HCT116 (cell line): ENCODE data around the gene ITGA1. TPM values are rescaled to one million over a fixed set of nuclear protein-coding genes. Genes with fewer than 3 reads are reported as not detected.

ENCODE experiments used
- ATAC-seq: fragments of 200-7000 bp; cut with Tn5 transposase; 2 replicates; pipeline ENCODE4 v1.9.1; 2020; ENCODE audit warnings: mild to moderate bottlenecking, moderate library complexity
- BruUV-seq: library from RNA; stranded (reverse); fragments of 400-500 nt; replicated peaks from 2 replicates; lab custom pipeline; 2021; lab: Mats Ljungman, UMichigan
- CTCF ChIA-PET: fragments of 300-600 bp; sonication (Branson Sonifier 250); formaldehyde crosslinking; loops from one replicate; lab custom pipeline; 2021; ENCODE audit warnings: antibody characterized with exemption; lab: Charles Lee
- POLR2A ChIA-PET: fragments of 300-600, 350-600 bp; sonication (Branson Sonifier 250); formaldehyde crosslinking; loops from one replicate; lab custom pipeline; 2021; ENCODE audit warnings: antibody characterized with exemption; lab: Charles Lee
- RAD21 ChIA-PET, 2 experiments: fragments of 300-600 bp; sonication (Branson Sonifier 250); formaldehyde crosslinking; loops; one replicate each; lab custom pipeline; 2023; ENCODE audit warnings: low total read pairs in 2 of 2; ENCODE audit not compliant: uncharacterized antibody in 2 of 2, unreplicated experiment in 2 of 2, low non-redundant PET in 1 of 2; lab: Charles Lee
- DNase-seq: peaks from one replicate; pipeline ENCODE4 v3.0.0-alpha.2; 2010; ENCODE audit warnings: low read depth, low spot score
- H2AFZ ChIP-seq: fragments of 200-600 bp; shearing (Covaris generic), sonication (generic); 2 replicates; pipeline ENCODE4 v1.6.1; 2017; ENCODE audit warnings: low read depth, mixed run types, mixed read lengths, antibody characterized with exemption, low read length; ENCODE audit not compliant: poor library complexity, severe bottlenecking
- H3K27ac ChIP-seq: 2 replicates; pipeline ENCODE4 v1.5.1; 2012; ENCODE audit warnings: low read depth, low read length
- H3K27me3 ChIP-seq: fragments of 200-600 bp; sonication (generic); 2 replicates; pipeline ENCODE4 v1.6.1; 2016; ENCODE audit warnings: mixed run types, low read length, mixed read lengths; ENCODE audit not compliant: insufficient read depth
- H3K36me3 ChIP-seq, 2 experiments: fragments of 200-500 bp in 1 of 2; fragments of 200-600 bp in 1 of 2; sonication (Bioruptor generic) in 1 of 2; sonication (generic) in 1 of 2; 2 replicates each; pipeline versions ENCODE4 v1.5.1 to v1.6.1; 2014 to 2016; ENCODE audit warnings: low read length in 2 of 2, inconsistent platforms in 1 of 2, mixed read lengths in 1 of 2, mixed run types in 1 of 2; ENCODE audit not compliant: insufficient read depth in 2 of 2, control insufficient read depth in 1 of 2
- H3K4me1 ChIP-seq, 2 experiments: fragments of 200-600 bp in 1 of 2; sonication (generic) in 1 of 2; 2 replicates each; pipeline versions ENCODE4 v1.5.1 to v1.6.1; 2012 to 2017; ENCODE audit warnings: low read length in 2 of 2, inconsistent platforms in 1 of 2, mild to moderate bottlenecking in 1 of 2, mixed read lengths in 1 of 2, mixed run types in 1 of 2, moderate library complexity in 1 of 2; ENCODE audit not compliant: insufficient read depth in 2 of 2, control insufficient read depth in 1 of 2
- H3K4me2 ChIP-seq: fragments of 200-600 bp; sonication (generic); 2 replicates; pipeline ENCODE4 v1.6.1; 2017; ENCODE audit warnings: mixed run types, low read length, mixed read lengths
- H3K4me3 ChIP-seq, 2 experiments: fragments of 200-600 bp in 1 of 2; sonication (generic) in 1 of 2; replicated peaks in 1 of 2; 2 replicates each; pipeline ENCODE4 v1.5.1; 2011 to 2016; ENCODE audit warnings: low read length in 2 of 2, control low read depth in 1 of 2, low read depth in 1 of 2, mild to moderate bottlenecking in 1 of 2, mixed read lengths in 1 of 2, mixed run types in 1 of 2
- H3K79me2 ChIP-seq: fragments of 200-600 bp; sonication (generic); 2 replicates; pipeline ENCODE4 v1.6.1; 2017; ENCODE audit warnings: mild to moderate bottlenecking, mixed run types, low read length, moderate library complexity, mixed read lengths; ENCODE audit not compliant: insufficient read depth
- H3K9ac ChIP-seq: fragments of 200-600 bp; sonication (generic); 2 replicates; pipeline ENCODE4 v1.6.1; 2016; ENCODE audit warnings: low read length, mixed read lengths
- H3K9me2 ChIP-seq: fragments of 200-600 bp; sonication (generic), shearing (Covaris generic); 2 replicates; pipeline ENCODE4 v1.6.1; 2017; ENCODE audit warnings: mixed run types, mild to moderate bottlenecking, moderate library complexity; ENCODE audit not compliant: insufficient read depth
- H3K9me3 ChIP-seq, 2 experiments: fragments of 200-500 bp in 1 of 2; fragments of 200-600 bp in 1 of 2; sonication (Bioruptor generic) in 1 of 2; sonication (generic) in 1 of 2; 2 replicates each; pipeline ENCODE4 v1.6.1; 2014 to 2017; ENCODE audit warnings: low read length in 2 of 2, mixed read lengths in 2 of 2, inconsistent platforms in 1 of 2, low read depth in 1 of 2, mild to moderate bottlenecking in 1 of 2, mixed run types in 1 of 2, moderate library complexity in 1 of 2; ENCODE audit not compliant: control insufficient read depth in 1 of 2, insufficient read depth in 1 of 2
- H4K20me1 ChIP-seq: fragments of 200-600 bp; sonication (generic), shearing (Covaris generic); 2 replicates; pipeline ENCODE4 v1.6.1; 2017; ENCODE audit warnings: mixed run types, mild to moderate bottlenecking, moderate library complexity; ENCODE audit not compliant: insufficient read depth
- CEBPB ChIP-seq: IDR thresholded peaks from 2 replicates; pipeline ENCODE4 v1.6.1; 2012; ENCODE audit warnings: low read depth
- FOSL1 ChIP-seq: IDR thresholded peaks from 2 replicates; pipeline ENCODE4 v1.6.1; 2012; ENCODE audit warnings: low read depth
- JUND ChIP-seq: IDR thresholded peaks from 2 replicates; pipeline ENCODE4 v1.6.1; 2012
- SP1 ChIP-seq: IDR thresholded peaks from 2 replicates; pipeline ENCODE4 v1.6.1; 2012; ENCODE audit warnings: low read depth
- ZFX ChIP-seq: fragments of 450-650 bp; IDR thresholded peaks from 2 replicates; pipeline ENCODE4 v1.6.1; 2017
- ZNF274 ChIP-seq: fragments of 200-500 bp; sonication (Bioruptor generic); IDR thresholded peaks from 2 replicates; pipeline ENCODE4 v1.6.1; 2014; ENCODE audit warnings: mild to moderate bottlenecking, low read depth, low read length, inconsistent platforms
- intact Hi-C: fragments of 100-400 bp; cut with micrococcal nuclease; formaldehyde crosslinking; loops from 2 replicates; pipeline ENCODE4 v1.10.0; 2022
- total RNA-seq: library from RNA; stranded (reverse); gene quantifications from one replicate; pipeline ENCODE4 v1.2.1, GENCODE V29; 2021; ENCODE audit not compliant: unreplicated experiment
- TF ChIP-seq, protein P1 (sequence below): IDR thresholded peaks from 2 replicates; pipeline ENCODE4 v1.6.1; 2012
- TF ChIP-seq, protein P2 (sequence below): IDR thresholded peaks from 2 replicates; pipeline ENCODE4 v1.6.1; 2011; ENCODE audit warnings: mild to moderate bottlenecking, low read length, moderate library complexity; ENCODE audit not compliant: insufficient replicate concordance; ENCODE audit errors: extremely low read depth

Gene ITGA1
- total RNA-seq, 1 experiment from 2014 or later: 1.8 TPM

DNA sequence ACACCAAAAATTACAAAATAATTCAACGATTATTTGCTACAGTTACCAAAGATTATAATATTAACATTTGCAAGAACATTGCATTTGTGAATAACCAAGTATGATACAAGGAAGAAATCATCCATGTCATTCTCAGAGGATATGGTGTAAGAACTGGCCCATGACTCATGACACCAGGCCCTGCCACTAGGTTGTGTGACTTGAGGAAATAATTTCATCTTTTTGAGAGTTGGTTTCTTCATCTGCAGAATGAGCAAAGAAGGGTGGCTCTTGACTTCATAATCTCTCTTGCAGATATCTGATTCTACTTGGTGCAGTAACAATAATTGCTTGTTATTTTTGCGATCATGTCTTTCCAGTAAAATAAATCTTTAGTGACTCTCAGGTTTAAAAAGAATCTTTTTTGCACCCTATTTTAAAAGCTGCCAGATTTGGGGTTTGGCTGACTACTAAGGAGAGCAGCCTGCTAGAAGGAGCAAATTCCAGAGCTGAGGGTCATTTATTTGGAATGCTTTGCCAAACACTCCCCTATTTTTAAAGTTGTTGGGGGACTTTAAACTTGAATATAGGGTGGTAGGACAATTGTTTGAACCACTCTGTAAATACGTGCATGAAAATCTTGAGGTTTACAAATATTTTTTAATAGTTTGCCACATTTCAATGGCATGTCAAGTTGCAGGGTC is 23.5 kb downstream of the ITGA1 start:
- CTCF ChIA-PET: no interaction called here
- intact Hi-C loops: no loop called here
- Histone ChIP-seq H3K27ac (no peak overlapping the region), H3K4me2 (no peak overlapping the region), H3K9ac (no peak overlapping the region), H3K27me3 (no peaks in the 10 kb centered on the region), H3K9me3 (no peaks in the 10 kb centered on the region), H2AFZ (no peak overlapping the region), H3K9me2 (no peaks in the 10 kb centered on the region), H3K4me3 (no peak overlapping the region), H3K36me3 (no peaks in the 10 kb centered on the region), H4K20me1 (0 out of 2 replicates have a peak, but pooled peaks cover 2% of the 10 kb centered on the region), H3K79me2 (no peaks in the 10 kb centered on the region), H3K4me1 (peaks cover 0 to 16% of the 10 kb centered on the region in 2 experiments; a peak in 1 of 4 replicates)
- POLR2A ChIA-PET: interaction anchor here (1.0 to 1.1 kb wide), 2 partner anchors 11 to 14 kb away, joined by 3 to 4 read pairs; no protein-coding TSS in a partner anchor
- RAD21 ChIA-PET: no interaction called here
- ATAC-seq: no peak
- DNase-seq: no peak
- TF ChIP-seq ZNF274 (no peak), JUND (peak; percentile 32), FOSL1 (peak; percentile 38; the same call in 1 of the 2 replicates), CEBPB (peak; percentile 61; the same call in 1 of the 2 replicates)
- TF ChIP-seq, protein P1, sequence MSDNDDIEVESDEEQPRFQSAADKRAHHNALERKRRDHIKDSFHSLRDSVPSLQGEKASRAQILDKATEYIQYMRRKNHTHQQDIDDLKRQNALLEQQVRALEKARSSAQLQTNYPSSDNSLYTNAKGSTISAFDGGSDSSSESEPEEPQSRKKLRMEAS: no peak
- no TSS peak for BruUV-seq

DNA sequence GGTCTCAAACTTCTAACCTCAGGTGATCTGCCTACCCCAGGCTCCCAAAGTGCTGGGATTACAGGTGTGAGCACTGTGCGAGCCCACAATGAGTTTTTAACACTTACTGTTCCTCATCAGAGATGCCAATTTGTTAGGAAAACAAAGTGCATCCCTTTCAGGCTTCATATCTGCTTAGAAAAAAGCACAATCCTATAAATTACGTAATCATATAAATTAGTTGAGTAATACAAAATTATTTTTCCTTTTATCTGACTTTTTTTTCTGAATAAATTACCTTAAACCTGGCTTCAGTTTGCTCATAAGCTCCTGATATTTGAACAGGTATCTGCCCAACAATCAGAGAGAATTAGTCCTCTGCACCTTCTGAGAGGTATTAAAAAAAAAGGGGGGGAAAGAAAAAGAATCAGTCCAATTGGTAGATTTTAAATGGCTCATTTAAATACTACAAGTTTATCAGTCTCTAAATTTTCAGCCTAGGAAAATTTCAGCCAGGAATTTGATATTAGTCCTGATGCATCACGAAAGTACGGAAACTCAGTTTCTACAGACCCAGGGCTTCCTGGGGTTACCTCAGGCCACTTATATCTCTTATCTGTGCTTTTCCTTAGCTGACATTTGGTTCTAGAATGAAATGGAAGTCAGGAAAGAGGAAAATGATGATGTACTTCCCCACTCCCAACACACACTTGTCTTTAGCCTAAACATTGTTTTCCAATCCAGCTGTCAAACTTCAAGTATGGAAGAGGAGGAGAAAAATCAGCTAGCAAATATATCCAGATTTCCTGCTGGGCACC is 26.8 kb downstream of the ITGA1 start:
- H3K27me3 ChIP-seq: no peaks in the 10 kb centered on the region
- H3K9me3 ChIP-seq: no peaks in the 10 kb centered on the region
- H3K9me2 ChIP-seq: no peaks in the 10 kb centered on the region
- H3K9ac ChIP-seq: no peak overlapping the region
- no peak overlapping the region for H2AFZ ChIP-seq
- intact Hi-C loops: no loop called here
- ChIA-PET POLR2A (no interaction called here), CTCF (interaction anchor here (1.2 kb wide), 1 partner anchor 101 kb away, joined by 3 read pairs; no protein-coding TSS in a partner anchor), RAD21 (no interaction called here)
- H3K27ac ChIP-seq: no peak overlapping the region
- BruUV-seq: no TSS peak
- no peak for DNase-seq
- H3K36me3 ChIP-seq: no peaks in the 10 kb centered on the region
- H3K4me2 ChIP-seq: no peak overlapping the region
- no peak for ATAC-seq
- H3K79me2 ChIP-seq: no peaks in the 10 kb centered on the region
- no peak for TF ChIP-seq ZFX
- no peak for TF ChIP-seq ZNF274
- TF ChIP-seq, protein P2, sequence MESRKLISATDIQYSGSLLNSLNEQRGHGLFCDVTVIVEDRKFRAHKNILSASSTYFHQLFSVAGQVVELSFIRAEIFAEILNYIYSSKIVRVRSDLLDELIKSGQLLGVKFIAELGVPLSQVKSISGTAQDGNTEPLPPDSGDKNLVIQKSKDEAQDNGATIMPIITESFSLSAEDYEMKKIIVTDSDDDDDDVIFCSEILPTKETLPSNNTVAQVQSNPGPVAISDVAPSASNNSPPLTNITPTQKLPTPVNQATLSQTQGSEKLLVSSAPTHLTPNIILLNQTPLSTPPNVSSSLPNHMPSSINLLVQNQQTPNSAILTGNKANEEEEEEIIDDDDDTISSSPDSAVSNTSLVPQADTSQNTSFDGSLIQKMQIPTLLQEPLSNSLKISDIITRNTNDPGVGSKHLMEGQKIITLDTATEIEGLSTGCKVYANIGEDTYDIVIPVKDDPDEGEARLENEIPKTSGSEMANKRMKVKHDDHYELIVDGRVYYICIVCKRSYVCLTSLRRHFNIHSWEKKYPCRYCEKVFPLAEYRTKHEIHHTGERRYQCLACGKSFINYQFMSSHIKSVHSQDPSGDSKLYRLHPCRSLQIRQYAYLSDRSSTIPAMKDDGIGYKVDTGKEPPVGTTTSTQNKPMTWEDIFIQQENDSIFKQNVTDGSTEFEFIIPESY: no peak
- no peak for TF ChIP-seq SP1
- H4K20me1 ChIP-seq: no peaks in the 10 kb centered on the region
- H3K4me1 ChIP-seq: peaks cover 0 to 14% of the 10 kb centered on the region in 2 experiments; a peak in 1 of 4 replicates
- H3K4me3 ChIP-seq: no peak overlapping the region
